ENCODE data around the gene CLCN5.

DNA sequence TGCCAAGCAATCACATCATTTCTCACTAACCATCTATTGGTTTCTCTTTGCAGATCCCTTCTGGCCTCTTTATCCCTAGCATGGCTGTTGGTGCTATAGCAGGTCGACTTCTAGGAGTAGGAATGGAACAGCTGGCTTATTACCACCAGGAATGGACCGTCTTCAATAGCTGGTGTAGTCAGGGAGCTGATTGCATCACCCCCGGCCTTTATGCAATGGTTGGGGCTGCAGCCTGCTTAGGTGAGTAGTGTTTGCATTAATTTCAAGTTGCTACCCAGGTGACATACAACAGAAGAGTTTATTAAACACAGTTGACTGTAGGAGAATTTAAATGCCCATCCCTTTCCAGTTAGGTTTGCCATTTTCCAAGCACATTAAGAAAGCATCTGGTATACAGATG lies 166.2 kb downstream of the CLCN5 start:
- TF ChIP-seq, protein P1, sequence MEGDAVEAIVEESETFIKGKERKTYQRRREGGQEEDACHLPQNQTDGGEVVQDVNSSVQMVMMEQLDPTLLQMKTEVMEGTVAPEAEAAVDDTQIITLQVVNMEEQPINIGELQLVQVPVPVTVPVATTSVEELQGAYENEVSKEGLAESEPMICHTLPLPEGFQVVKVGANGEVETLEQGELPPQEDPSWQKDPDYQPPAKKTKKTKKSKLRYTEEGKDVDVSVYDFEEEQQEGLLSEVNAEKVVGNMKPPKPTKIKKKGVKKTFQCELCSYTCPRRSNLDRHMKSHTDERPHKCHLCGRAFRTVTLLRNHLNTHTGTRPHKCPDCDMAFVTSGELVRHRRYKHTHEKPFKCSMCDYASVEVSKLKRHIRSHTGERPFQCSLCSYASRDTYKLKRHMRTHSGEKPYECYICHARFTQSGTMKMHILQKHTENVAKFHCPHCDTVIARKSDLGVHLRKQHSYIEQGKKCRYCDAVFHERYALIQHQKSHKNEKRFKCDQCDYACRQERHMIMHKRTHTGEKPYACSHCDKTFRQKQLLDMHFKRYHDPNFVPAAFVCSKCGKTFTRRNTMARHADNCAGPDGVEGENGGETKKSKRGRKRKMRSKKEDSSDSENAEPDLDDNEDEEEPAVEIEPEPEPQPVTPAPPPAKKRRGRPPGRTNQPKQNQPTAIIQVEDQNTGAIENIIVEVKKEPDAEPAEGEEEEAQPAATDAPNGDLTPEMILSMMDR (conservative IDR thresholded peaks at IDR 0.05 in 1 of 2, IDR thresholded peaks at IDR 0.05 in 1 of 2; ENCODE audit: low read depth in 1 of 2, low read length in 2 of 2) = no peak
- no peak for TF ChIP-seq EZH2 (IDR thresholded peaks at IDR 0.05; ENCODE audit: low read length, missing control alignments)

Data from fibroblast of lung (primary cell).